HUDEP-2 (cell line): ENCODE measurements around the gene FOXN4.

Experiments
- DNase-seq, 76 experiments: peaks; one replicate each; lab custom pipeline; 2025; ENCODE audit not compliant: unreplicated experiment in 76 of 76; lab: John Stamatoyannopoulos, UW

Gene FOXN4

DNA sequence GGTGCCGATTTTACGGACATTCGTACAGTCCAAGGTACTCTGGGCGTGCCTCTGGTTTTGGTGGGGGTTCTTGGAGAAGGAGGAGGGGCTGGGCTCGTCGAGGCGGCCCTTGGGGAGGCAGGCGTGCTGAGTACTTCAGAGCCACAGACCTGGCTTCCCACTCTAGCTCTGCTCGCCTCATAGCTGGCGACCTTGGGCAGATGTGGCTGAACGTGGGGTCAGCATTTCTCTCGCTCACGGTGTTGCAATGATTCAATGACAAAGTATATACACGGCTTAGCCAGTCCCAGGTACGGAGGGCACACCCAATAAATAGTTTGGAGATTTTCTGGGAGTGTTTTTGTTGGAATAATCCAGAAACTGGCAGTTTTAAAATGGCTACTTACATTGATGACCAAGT is 75.1 kb downstream of the FOXN4 start:
- no peak for DNase-seq

DNA sequence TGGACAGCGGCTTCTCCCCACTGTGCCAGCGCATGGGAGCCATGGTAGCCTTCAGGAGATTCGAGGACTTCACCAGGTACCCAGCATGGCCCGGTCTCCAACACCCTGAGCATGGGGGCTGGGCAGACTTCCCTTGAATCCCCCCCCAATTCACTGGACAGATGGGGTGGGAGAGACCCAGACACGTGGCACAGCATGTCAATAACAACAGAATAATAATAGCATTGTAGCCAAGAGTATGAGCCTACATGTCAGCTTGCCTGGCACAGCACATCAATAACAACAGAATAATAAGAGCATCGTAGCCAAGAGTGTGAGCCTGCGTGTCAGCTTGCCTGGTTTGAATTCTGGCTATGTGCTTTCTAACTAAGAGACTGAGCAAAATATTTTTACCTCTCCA is 76.4 kb downstream of the FOXN4 start:
- DNase-seq = no peak

DNA sequence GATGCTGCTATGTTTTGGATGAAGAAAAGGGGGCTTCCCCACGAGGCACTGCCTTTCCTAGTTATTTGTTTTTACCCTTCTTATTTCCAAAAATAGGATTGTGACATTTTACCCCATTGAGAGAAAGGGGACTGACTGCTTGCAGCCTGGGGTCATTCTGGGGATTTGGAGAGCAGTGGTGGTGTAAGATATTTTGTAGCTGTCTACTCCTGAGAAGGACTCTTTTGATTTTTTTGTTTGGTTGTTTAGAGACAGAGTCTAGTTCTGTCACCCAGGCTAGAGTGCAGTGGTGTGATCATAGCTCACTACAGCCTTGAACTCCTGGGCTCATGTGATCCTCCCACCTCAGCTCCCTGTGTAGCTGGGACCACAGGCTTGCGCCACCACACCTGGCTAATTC is 78.9 kb downstream of the FOXN4 start:
- no peak for DNase-seq

DNA sequence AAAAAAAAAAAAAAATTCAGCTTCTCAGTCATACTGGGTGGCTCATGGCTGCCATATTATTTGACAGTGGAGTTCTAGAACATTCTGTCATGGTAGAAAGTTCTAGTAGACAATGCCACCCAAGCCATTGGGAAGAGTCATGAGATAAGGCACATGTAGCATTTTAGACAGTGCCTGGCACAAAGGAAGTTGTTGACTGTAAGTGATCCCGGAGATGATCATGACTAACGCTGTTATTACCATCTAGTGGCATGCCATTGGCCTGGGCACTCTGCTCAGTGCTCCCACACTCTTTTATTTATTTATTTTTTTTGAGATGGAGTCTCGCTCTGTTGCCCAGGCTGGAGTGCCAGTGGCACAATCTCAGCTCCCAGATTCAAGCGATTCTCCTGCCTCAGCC is 80.4 kb downstream of the FOXN4 start:
- no peak for DNase-seq
